ENCODE data around the gene SNX14.

DNA sequence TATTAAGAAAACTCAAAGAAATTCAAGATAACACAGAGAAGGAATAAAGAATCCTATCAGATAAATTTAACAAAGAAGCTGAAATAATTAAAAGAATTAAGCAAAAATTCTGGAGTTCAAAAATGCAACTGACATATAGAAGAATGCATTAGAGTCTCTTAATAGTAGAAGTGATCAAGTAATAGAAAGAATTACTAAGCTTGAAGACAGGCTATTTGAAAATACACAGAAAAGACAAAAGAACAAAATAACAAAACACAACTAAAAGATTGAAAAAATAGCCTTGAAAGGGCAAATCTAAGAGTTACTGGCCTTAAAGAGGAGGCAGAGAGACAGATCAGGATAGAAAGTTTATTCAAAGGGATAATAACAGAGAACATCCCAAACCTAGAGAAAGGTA lies 12.1 kb downstream of the SNX14 start:
- TF ChIP-seq CREM (IDR thresholded peaks at IDR 0.05): no peak
- TF ChIP-seq CREM (CRISPR knock-in tag; IDR thresholded peaks at IDR 0.05): no peak
- TF ChIP-seq KDM5A (IDR thresholded peaks at IDR 0.05; ENCODE audit: borderline replicate concordance, low read length): no peak
- TF ChIP-seq PRPF4 (IDR thresholded peaks at IDR 0.05; ENCODE audit: low read depth, low read length, poor library complexity, severe bottlenecking): no peak
- TF ChIP-seq, protein P1, sequence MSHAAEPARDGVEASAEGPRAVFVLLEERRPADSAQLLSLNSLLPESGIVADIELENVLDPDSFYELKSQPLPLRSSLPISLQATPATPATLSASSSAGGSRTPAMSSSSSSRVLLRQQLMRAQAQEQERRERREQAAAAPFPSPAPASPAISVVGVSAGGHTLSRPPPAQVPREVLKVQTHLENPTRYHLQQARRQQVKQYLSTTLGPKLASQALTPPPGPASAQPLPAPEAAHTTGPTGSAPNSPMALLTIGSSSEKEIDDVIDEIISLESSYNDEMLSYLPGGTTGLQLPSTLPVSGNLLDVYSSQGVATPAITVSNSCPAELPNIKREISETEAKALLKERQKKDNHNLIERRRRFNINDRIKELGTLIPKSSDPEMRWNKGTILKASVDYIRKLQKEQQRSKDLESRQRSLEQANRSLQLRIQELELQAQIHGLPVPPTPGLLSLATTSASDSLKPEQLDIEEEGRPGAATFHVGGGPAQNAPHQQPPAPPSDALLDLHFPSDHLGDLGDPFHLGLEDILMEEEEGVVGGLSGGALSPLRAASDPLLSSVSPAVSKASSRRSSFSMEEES (CRISPR knock-in tag; IDR thresholded peaks at IDR 0.05): no peak
- TF ChIP-seq ZNF670 (CRISPR knock-in tag; IDR thresholded peaks at IDR 0.05; ENCODE audit: borderline replicate concordance): no peak

All from HepG2 (cell line).